Vagina (tissue), 2 donors: ENCODE measurements around the gene PMFBP1. TPM values are rescaled to one million over a fixed set of nuclear protein-coding genes. Genes with fewer than 3 reads are reported as not detected.

Source experiments
- DNase-seq, 2 donors: peaks; one replicate each; pipeline ENCODE4 v3.0.0-alpha.2; 2017; ENCODE audit errors: extremely low spot score in 2 of 2
- H3K27ac ChIP-seq: fragments of 200-600 bp; sonication (generic); one replicate; pipeline ENCODE4 v1.5.1; 2019
- H3K27me3 ChIP-seq: fragments of 200-600 bp; sonication (generic); one replicate; pipeline ENCODE4 v1.5.1; 2019
- H3K36me3 ChIP-seq, 2 donors: fragments of 200-600 bp; sonication (generic); one replicate each; pipeline ENCODE4 v1.5.1; 2017 to 2019
- H3K4me1 ChIP-seq: fragments of 200-600 bp; sonication (generic); one replicate; pipeline ENCODE4 v1.5.1; 2019
- H3K4me3 ChIP-seq, 2 donors: fragments of 200-600 bp; sonication (generic); 1 replicate in 1 of 2; 2 replicates in 1 of 2; pipeline ENCODE4 v1.5.1; 2016 to 2019
- H3K9me3 ChIP-seq: fragments of 200-600 bp; sonication (generic); one replicate; pipeline ENCODE4 v1.5.1; 2019
- CTCF ChIP-seq, 3 experiments: fragments of 450-650 bp in 2 of 3; fragments of 200-600 bp in 1 of 3; sonication (generic) in 1 of 3; IDR thresholded peaks; one replicate each; pipeline ENCODE4 v1.5.1; 2017 to 2019; ENCODE audit warnings: antibody characterized with exemption in 3 of 3, mild to moderate bottlenecking in 2 of 3, moderate library complexity in 2 of 3
- POLR2A ChIP-seq, 2 donors: fragments of 450-650 bp; IDR thresholded peaks; one replicate each; pipeline ENCODE4 v1.6.1; 2017; ENCODE audit warnings: antibody characterized with exemption in 2 of 2, mild to moderate bottlenecking in 2 of 2, moderate library complexity in 2 of 2
- POLR2AphosphoS5 ChIP-seq, 2 donors: sonication (generic); formaldehyde crosslinking; IDR thresholded peaks; one replicate each; pipeline ENCODE4 v1.9.0; 2017; ENCODE audit warnings: antibody characterized with exemption in 2 of 2, mild to moderate bottlenecking in 2 of 2, low read depth in 1 of 2; ENCODE audit not compliant: insufficient read depth in 1 of 2
- intact Hi-C: fragments of 100-400 bp; cut with DNase I; formaldehyde crosslinking; loops from one replicate; pipeline ENCODE4 v1.15.1; 2023
- total RNA-seq: library from RNA; depleted of rRNA; stranded (reverse); fragments of >200 nt; gene quantifications from one replicate; pipeline ENCODE4 v1.2.3, GENCODE V29; 2016

Gene PMFBP1
- total RNA-seq, 1 donor from 2014 or later = not detected

DNA sequence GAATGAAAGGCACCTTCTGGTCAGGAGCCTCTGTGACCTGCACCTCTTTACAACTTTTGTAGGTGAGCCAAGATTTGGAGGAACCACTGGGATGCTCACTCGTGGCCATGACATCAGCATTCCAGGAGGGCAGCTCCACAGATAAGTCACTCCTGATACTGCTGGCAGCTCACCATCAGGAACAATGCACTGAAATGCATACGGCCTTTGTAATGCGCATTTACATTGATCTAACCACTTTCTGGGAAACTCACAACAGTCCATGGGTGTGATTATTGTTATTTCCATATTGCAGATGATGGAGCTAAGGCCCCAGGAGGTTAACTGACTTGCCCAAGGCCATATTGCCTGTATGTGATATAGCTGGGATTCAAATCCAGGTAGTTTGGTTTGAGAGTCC, 34.3 kb upstream of the PMFBP1 start:
- Histone ChIP-seq H3K27ac (no peak overlapping the region), H3K9me3 (no peaks in the 10 kb centered on the region), H3K4me1 (no peaks in the 10 kb centered on the region), H3K4me3 (no peak overlapping the region), H3K36me3 (no peaks in the 10 kb centered on the region), H3K27me3 (no peaks in the 10 kb centered on the region)
- DNase-seq = no peak
- TF ChIP-seq POLR2AphosphoS5 (IDR thresholded peaks at IDR 0.05; ENCODE audit: insufficient read depth in 1 of 2, low read depth in 1 of 2) = no peak
- TF ChIP-seq CTCF (IDR thresholded peaks at IDR 0.05) = no peak
- no peak for TF ChIP-seq POLR2A (IDR thresholded peaks at IDR 0.05)
- intact Hi-C loops = no loop called here

DNA sequence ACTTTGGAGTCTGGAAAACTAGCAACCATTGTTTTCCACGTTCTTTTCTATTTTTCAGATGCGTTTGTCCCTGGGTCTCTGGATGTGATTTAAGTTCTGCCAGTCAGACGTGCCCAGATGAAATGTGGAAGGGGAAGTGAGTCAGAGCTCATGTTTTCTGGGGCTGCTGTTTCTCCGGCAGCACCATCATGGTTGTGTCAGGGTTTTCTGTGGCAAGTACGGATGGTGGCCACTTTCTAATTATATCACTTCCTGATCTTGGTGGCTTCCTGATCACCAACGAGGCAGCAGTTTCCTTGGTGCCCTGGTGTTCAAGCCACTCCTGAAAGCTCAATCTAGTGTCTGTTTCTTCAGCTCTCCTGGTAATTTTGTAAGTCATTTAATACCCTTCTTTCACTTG, 31.4 kb upstream of the PMFBP1 start:
- TF ChIP-seq POLR2A (IDR thresholded peaks at IDR 0.05) = no peak
- TF ChIP-seq CTCF (IDR thresholded peaks at IDR 0.05) = no peak
- no peak for TF ChIP-seq POLR2AphosphoS5 (IDR thresholded peaks at IDR 0.05; ENCODE audit: insufficient read depth in 1 of 2, low read depth in 1 of 2)
- Histone ChIP-seq H3K27me3 (no peaks in the 10 kb centered on the region), H3K4me3 (no peak overlapping the region), H3K27ac (no peak overlapping the region), H3K9me3 (no peaks in the 10 kb centered on the region), H3K4me1 (no peaks in the 10 kb centered on the region), H3K36me3 (no peaks in the 10 kb centered on the region)
- no peak for DNase-seq
- intact Hi-C loops = no loop called here

GRCh38 chr16:72202014-72202413, 30.1 kb upstream of the PMFBP1 start:
- H3K4me1 ChIP-seq = no peaks in the 10 kb centered on the region
- no peak for DNase-seq
- intact Hi-C loops = no loop called here
- H3K27ac ChIP-seq = no peak overlapping the region
- H3K27me3 ChIP-seq = no peaks in the 10 kb centered on the region
- TF ChIP-seq POLR2A (IDR thresholded peaks at IDR 0.05) (no peak), POLR2AphosphoS5 (IDR thresholded peaks at IDR 0.05; ENCODE audit: insufficient read depth in 1 of 2, low read depth in 1 of 2) (no peak), CTCF (IDR thresholded peaks at IDR 0.05) (no peak)
- H3K36me3 ChIP-seq = no peaks in the 10 kb centered on the region
- no peak overlapping the region for H3K4me3 ChIP-seq
- no peaks in the 10 kb centered on the region for H3K9me3 ChIP-seq

GRCh38 chr16:72201387-72201786, 29.4 kb upstream of the PMFBP1 start:
- Histone ChIP-seq H3K36me3 (no peaks in the 10 kb centered on the region), H3K4me1 (no peaks in the 10 kb centered on the region), H3K27me3 (no peaks in the 10 kb centered on the region), H3K9me3 (no peaks in the 10 kb centered on the region), H3K27ac (no peak overlapping the region), H3K4me3 (no peak overlapping the region)
- intact Hi-C loops = no loop called here
- no peak for DNase-seq
- TF ChIP-seq POLR2AphosphoS5 (IDR thresholded peaks at IDR 0.05; ENCODE audit: insufficient read depth in 1 of 2, low read depth in 1 of 2) (no peak), POLR2A (IDR thresholded peaks at IDR 0.05) (no peak)

GRCh38 chr16:72199761-72200337, 27.9 kb upstream of the PMFBP1 start:
- Histone ChIP-seq H3K27me3 (no peaks in the 10 kb centered on the region), H3K36me3 (no peaks in the 10 kb centered on the region), H3K4me1 (no peaks in the 10 kb centered on the region), H3K4me3 (no peak overlapping the region), H3K27ac (no peak overlapping the region), H3K9me3 (no peaks in the 10 kb centered on the region)
- intact Hi-C loops = no loop called here
- DNase-seq = no peak
- TF ChIP-seq CTCF (IDR thresholded peaks at IDR 0.05) (no peak), POLR2AphosphoS5 (IDR thresholded peaks at IDR 0.05; ENCODE audit: insufficient read depth in 1 of 2, low read depth in 1 of 2) (no peak), POLR2A (IDR thresholded peaks at IDR 0.05) (no peak)
